OCI-LY7 (cell line): ENCODE results near the gene GNAZ.

ENCODE experiments used
- EZH2phosphoT487 ChIP-seq: fragments of 200-600 bp; sonication (generic); IDR thresholded peaks from 2 replicates; pipeline ENCODE4 v1.6.1; 2018; ENCODE audit warnings: low read depth, borderline replicate concordance, mild to moderate bottlenecking, mixed run types, antibody characterized with exemption, low read length, moderate library complexity, mixed read lengths
- TF ChIP-seq, protein P1 (sequence below): fragments of 200-600 bp; sonication (generic); conservative IDR thresholded peaks from 2 replicates; pipeline ENCODE4 v1.5.1; 2014; ENCODE audit warnings: mild to moderate bottlenecking, antibody characterized with exemption, low read length, moderate library complexity, mixed read lengths

DNA sequence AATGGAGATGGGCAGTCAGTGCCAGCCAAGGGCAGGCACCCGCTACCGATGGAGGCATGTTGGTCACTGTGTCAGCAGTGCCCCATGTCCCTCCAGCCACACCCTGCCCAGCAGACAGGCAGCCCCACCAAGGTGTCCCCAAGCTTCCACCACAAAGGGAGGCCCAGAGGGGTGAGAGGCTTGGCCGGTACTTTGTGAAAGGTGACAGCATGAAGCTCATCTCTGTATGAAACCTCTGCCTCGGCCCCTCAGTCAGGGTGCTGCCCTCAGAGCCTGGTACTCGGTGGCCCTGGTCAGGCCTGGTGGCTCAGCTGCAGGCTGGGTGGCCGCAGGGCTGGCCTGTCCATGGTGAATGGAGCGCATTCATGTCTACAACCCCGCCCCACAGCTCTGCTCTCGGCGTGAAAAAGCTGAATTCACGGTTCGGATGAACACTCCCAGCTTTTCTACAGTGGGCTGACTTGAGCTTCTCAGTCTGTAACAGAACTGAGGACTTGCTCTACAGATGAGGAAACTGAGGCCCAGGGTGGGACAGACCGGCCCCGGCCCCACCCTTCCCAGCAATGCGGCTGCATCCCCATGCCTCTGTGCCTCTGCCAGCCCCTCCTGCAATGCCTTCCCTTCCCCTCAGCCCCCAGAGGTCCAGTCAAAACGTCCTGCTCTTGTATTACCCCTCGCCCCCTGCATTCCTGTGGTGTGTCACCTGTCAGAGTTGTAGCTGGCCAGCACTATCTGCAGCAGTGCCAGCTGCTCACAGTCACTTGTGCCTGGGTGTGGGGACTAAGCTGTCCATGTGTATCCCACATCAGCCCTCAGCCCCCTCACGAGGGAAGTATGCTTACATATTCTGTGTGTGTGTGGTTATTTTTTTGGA, 43.8 kb downstream of the GNAZ start:
- TF ChIP-seq, protein P1, sequence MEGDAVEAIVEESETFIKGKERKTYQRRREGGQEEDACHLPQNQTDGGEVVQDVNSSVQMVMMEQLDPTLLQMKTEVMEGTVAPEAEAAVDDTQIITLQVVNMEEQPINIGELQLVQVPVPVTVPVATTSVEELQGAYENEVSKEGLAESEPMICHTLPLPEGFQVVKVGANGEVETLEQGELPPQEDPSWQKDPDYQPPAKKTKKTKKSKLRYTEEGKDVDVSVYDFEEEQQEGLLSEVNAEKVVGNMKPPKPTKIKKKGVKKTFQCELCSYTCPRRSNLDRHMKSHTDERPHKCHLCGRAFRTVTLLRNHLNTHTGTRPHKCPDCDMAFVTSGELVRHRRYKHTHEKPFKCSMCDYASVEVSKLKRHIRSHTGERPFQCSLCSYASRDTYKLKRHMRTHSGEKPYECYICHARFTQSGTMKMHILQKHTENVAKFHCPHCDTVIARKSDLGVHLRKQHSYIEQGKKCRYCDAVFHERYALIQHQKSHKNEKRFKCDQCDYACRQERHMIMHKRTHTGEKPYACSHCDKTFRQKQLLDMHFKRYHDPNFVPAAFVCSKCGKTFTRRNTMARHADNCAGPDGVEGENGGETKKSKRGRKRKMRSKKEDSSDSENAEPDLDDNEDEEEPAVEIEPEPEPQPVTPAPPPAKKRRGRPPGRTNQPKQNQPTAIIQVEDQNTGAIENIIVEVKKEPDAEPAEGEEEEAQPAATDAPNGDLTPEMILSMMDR, result no peak
- no peak for TF ChIP-seq EZH2phosphoT487
